HL-60 (cell line): ENCODE results near the gene HES5.

Source experiments
- GABPA ChIP-seq: IDR thresholded peaks from 2 replicates; pipeline ENCODE4 v1.6.1; 2012; ENCODE audit warnings: low read depth
- POLR2AphosphoS5 ChIP-seq: IDR thresholded peaks from 2 replicates; pipeline ENCODE4 v1.6.1; 2012; ENCODE audit warnings: low read depth
- SPI1 ChIP-seq: IDR thresholded peaks from 2 replicates; pipeline ENCODE4 v1.6.1; 2012; ENCODE audit warnings: low read depth, mild to moderate bottlenecking, borderline replicate concordance
- TF ChIP-seq, protein P1 (sequence below): IDR thresholded peaks from one replicate; pipeline ENCODE4 v1.5.1; 2011; ENCODE audit warnings: low read length, control low read depth, inconsistent platforms; ENCODE audit not compliant: insufficient read depth
- TF ChIP-seq, protein P2 (sequence below): IDR thresholded peaks from 2 replicates; pipeline ENCODE4 v1.6.1; 2012; ENCODE audit warnings: low read depth; ENCODE audit not compliant: insufficient replicate concordance

GRCh38 chr1:2508180-2508579 is 21.9 kb downstream of the HES5 start:
- TF ChIP-seq, protein P1, sequence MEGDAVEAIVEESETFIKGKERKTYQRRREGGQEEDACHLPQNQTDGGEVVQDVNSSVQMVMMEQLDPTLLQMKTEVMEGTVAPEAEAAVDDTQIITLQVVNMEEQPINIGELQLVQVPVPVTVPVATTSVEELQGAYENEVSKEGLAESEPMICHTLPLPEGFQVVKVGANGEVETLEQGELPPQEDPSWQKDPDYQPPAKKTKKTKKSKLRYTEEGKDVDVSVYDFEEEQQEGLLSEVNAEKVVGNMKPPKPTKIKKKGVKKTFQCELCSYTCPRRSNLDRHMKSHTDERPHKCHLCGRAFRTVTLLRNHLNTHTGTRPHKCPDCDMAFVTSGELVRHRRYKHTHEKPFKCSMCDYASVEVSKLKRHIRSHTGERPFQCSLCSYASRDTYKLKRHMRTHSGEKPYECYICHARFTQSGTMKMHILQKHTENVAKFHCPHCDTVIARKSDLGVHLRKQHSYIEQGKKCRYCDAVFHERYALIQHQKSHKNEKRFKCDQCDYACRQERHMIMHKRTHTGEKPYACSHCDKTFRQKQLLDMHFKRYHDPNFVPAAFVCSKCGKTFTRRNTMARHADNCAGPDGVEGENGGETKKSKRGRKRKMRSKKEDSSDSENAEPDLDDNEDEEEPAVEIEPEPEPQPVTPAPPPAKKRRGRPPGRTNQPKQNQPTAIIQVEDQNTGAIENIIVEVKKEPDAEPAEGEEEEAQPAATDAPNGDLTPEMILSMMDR, result no peak
- no peak for TF ChIP-seq POLR2AphosphoS5
- TF ChIP-seq, protein P2, sequence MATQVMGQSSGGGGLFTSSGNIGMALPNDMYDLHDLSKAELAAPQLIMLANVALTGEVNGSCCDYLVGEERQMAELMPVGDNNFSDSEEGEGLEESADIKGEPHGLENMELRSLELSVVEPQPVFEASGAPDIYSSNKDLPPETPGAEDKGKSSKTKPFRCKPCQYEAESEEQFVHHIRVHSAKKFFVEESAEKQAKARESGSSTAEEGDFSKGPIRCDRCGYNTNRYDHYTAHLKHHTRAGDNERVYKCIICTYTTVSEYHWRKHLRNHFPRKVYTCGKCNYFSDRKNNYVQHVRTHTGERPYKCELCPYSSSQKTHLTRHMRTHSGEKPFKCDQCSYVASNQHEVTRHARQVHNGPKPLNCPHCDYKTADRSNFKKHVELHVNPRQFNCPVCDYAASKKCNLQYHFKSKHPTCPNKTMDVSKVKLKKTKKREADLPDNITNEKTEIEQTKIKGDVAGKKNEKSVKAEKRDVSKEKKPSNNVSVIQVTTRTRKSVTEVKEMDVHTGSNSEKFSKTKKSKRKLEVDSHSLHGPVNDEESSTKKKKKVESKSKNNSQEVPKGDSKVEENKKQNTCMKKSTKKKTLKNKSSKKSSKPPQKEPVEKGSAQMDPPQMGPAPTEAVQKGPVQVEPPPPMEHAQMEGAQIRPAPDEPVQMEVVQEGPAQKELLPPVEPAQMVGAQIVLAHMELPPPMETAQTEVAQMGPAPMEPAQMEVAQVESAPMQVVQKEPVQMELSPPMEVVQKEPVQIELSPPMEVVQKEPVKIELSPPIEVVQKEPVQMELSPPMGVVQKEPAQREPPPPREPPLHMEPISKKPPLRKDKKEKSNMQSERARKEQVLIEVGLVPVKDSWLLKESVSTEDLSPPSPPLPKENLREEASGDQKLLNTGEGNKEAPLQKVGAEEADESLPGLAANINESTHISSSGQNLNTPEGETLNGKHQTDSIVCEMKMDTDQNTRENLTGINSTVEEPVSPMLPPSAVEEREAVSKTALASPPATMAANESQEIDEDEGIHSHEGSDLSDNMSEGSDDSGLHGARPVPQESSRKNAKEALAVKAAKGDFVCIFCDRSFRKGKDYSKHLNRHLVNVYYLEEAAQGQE, result no peak
- TF ChIP-seq GABPA, result no peak
- TF ChIP-seq SPI1, result no peak
